ENCODE data around the gene SARDH. TPM values are rescaled to one million over a fixed set of nuclear protein-coding genes. Genes with fewer than 3 reads are reported as not detected.
"Not testable (repeated sequence)": the region's sequence is repeated elsewhere in the genome, so short reads cannot be mapped to it uniquely, and the experiment has no call there.

The SARDH gene
- total RNA-seq, 2 donors from 2014 or later, result 2.2 to 6.8 TPM

DNA sequence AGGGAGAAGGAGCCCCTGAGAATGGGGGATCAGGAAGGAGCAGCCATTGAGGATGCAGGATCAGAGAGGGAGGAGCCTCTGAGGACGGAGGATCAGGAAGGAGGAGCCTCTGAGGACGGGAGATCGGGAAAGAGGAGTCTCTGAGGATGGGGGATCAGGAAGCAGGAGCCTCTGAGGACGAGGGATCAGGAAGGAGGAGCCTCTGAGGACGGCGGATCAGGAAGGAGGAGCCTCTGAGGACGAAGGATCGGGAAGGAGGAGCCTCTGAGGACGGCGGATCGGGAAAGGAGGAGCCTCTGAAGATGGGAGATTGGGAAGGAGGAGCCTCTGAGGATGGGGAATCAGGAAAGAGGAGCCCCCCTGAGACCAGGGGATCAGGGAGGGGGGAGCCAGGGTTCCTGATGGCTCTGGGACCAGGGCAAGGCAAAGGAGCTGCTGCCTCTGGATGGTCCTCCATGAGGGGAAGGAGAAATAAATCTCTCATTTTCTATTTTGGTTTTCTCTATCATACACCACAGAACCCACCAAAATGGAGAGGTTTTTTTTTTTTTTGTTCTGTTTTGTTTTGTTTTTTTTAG is 22.6 kb upstream of the SARDH start:
- peaks cover 4% of the 10 kb centered on the region for H3K27me3 Mint-ChIP-seq
- DNase-seq, result no peak
- no peak for ATAC-seq
- no peak overlapping the region for H3K27ac Mint-ChIP-seq
- H3K9me3 ChIP-seq (ENCODE audit: control insufficient read depth, low read length, poor library complexity, severe bottlenecking), result no peaks in the 10 kb centered on the region
- peaks cover 10% of the 10 kb centered on the region for H3K36me3 Mint-ChIP-seq (ENCODE audit: low read depth)
- H3K4me3 Mint-ChIP-seq, result no peak overlapping the region
- no peaks in the 10 kb centered on the region for H3K4me1 Mint-ChIP-seq

DNA sequence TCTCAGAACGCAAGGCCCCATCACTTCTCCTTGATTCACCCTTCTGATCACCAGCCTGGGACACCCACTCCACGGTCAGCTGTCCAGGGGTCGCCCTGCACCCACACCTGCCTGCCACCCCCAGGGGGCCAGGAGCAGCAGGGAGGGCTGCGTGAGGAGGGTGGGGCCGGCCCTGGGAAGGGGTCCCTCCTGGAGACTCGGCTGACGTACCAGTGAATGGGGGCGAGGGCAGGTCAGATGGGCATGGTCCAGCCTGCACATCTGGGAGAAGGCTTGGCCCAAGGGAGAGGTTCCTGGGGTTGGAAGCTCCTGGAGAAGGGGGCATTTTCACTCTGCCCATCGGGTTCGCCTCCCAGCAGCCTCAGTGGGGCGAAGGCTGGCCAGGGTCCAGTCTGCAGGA is 21.8 kb upstream of the SARDH start:
- no peak for DNase-seq
- H3K4me3 Mint-ChIP-seq, result no peak overlapping the region
- H3K9me3 ChIP-seq (ENCODE audit: control insufficient read depth, low read length, poor library complexity, severe bottlenecking), result no peaks in the 10 kb centered on the region
- H3K36me3 Mint-ChIP-seq (ENCODE audit: low read depth), result peaks cover 6% of the 10 kb centered on the region
- ATAC-seq, result no peak
- peaks cover 4% of the 10 kb centered on the region for H3K27me3 Mint-ChIP-seq
- no peaks in the 10 kb centered on the region for H3K4me1 Mint-ChIP-seq
- H3K27ac Mint-ChIP-seq, result no peak overlapping the region

DNA sequence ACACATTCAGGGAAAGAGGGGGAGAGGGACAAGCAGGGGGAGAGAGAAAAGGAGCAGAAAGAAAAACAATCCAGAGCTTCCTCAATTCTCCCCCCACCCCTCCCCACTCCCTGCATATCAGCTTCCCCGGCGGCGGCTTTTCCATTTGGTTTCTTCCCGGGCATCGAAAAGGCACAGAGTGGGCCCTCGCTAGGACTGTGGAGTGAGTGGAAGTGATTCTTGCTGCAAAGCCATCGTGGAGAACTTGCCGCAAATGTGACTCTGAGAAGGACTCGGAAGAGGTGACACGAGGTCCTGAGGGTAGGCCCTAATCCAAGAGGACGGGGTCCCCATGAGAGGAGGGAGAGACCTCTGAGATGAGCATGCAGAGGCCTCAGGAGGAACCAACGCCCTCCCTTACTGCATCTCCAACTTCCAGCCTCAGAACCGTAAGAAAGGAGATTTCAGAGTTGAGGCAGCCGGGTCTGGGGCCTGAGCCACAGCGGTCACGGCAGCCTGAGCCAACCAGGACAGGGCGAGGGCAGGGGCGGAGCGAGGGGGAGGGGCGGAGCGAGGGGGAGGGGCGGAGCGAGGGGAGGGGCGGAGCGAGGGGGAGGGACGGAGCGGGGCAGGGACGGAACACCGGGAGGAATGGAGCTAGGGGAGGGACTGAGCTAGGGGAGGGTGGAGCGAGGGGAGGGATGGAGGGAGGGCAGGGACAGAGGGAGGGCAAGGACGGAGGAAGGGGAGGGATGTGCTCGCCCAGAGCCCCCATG is 21.2 kb upstream of the SARDH start:
- H3K4me3 Mint-ChIP-seq, result no peak overlapping the region
- H3K27ac Mint-ChIP-seq, result no peak overlapping the region
- H3K27me3 Mint-ChIP-seq, result peaks cover 4% of the 10 kb centered on the region
- no peak for ATAC-seq
- no peaks in the 10 kb centered on the region for H3K9me3 ChIP-seq (ENCODE audit: control insufficient read depth, low read length, poor library complexity, severe bottlenecking)
- peaks cover 4% of the 10 kb centered on the region for H3K36me3 Mint-ChIP-seq (ENCODE audit: low read depth)
- H3K4me1 Mint-ChIP-seq, result no peaks in the 10 kb centered on the region
- no peak for DNase-seq

DNA sequence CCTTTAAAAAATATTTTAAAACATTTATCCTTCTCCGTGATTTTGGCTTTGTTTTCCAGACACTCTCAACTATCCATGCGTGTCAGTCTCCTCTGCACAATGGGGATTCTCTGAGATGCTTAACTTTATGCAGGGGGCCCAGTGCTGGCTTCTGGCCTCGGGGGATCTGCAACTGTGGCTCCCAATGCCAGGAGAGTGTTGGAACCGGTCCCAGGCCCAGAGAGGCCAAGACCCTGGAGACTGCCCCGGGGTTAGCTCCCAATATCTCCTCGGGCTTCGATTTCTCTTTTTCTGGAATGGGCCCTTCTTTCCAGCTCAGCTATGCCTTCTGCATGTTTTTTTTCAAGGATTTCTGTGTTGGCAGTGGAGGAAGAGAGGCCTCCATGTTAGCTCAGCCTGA is 20.1 kb upstream of the SARDH start:
- H3K27ac Mint-ChIP-seq, result no peak overlapping the region
- peaks cover 4% of the 10 kb centered on the region for H3K36me3 Mint-ChIP-seq (ENCODE audit: low read depth)
- ATAC-seq (no peak), DNase-seq (no peak)
- peaks cover 15% of the 10 kb centered on the region for H3K27me3 Mint-ChIP-seq
- no peaks in the 10 kb centered on the region for H3K9me3 ChIP-seq (ENCODE audit: control insufficient read depth, low read length, poor library complexity, severe bottlenecking)
- H3K4me3 Mint-ChIP-seq, result no peak overlapping the region
- H3K4me1 Mint-ChIP-seq, result no peaks in the 10 kb centered on the region

- no peaks in the 10 kb centered on the region for H3K9me3 ChIP-seq (ENCODE audit: control insufficient read depth, low read length, poor library complexity, severe bottlenecking)
- DNase-seq (no peak), ATAC-seq (no peak)
- H3K27ac Mint-ChIP-seq, result no peak overlapping the region
- peaks cover 2% of the 10 kb centered on the region for H3K36me3 Mint-ChIP-seq (ENCODE audit: low read depth)
- no peaks in the 10 kb centered on the region for H3K4me1 Mint-ChIP-seq
- H3K4me3 Mint-ChIP-seq, result no peak overlapping the region
- peaks cover 49% of the 10 kb centered on the region for H3K27me3 Mint-ChIP-seq
These were observed 16.6 kb upstream of the SARDH start for GRCh38 chr9:133754688-133755227.

GRCh38 chr9:133754187-133754586 is 16.0 kb upstream of the SARDH start:
- Mint-ChIP-seq H3K4me3 (no peak overlapping the region), H3K27ac (no peak overlapping the region), H3K27me3 (peaks cover 55% of the 10 kb centered on the region), H3K36me3 (ENCODE audit: low read depth) (peaks cover 2% of the 10 kb centered on the region), H3K4me1 (no peaks in the 10 kb centered on the region)
- no peak for ATAC-seq
- no peak for DNase-seq
- H3K9me3 ChIP-seq (ENCODE audit: control insufficient read depth, low read length, poor library complexity, severe bottlenecking), result no peaks in the 10 kb centered on the region

DNA sequence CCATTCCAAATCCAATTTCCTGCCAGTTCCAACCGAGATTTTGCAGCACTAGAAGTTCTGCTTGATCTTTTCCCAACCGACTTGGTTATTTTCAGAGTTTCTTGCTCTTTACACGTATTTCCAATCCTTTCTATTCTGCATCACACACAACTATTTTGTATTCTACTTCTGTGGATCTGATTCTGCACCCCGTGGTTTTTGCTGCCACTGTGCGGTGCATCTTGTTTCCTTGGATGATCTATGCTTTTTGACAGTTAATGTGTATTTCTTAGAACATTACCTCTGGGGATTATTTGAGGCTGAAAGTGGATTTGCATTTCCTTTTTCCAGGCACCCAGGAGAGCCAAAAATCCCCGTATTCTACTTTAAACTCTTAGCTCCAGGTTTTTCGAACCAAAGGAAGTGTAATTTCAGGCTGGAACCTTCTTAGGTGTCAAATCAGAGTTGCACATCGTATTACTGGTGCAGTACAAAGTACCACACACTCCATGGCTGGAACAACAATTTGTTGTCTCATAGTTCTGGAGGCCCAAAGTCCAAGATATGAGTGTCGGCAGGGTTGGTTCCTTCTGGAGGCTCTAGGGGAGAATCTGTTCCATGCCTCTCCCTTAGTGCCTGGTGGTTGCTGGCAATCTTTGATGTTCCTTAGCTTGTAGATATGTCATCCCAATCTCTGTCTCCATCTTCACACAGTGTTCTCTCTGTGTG is 14.7 kb upstream of the SARDH start:
- no peak overlapping the region for H3K27ac Mint-ChIP-seq
- DNase-seq, result no peak
- no peaks in the 10 kb centered on the region for H3K4me1 Mint-ChIP-seq
- H3K36me3 Mint-ChIP-seq (ENCODE audit: low read depth), result peaks cover 2% of the 10 kb centered on the region
- no peak overlapping the region for H3K4me3 Mint-ChIP-seq
- peaks cover 68% of the 10 kb centered on the region for H3K27me3 Mint-ChIP-seq
- no peaks in the 10 kb centered on the region for H3K9me3 ChIP-seq (ENCODE audit: control insufficient read depth, low read length, poor library complexity, severe bottlenecking)
- no peak for ATAC-seq

DNA sequence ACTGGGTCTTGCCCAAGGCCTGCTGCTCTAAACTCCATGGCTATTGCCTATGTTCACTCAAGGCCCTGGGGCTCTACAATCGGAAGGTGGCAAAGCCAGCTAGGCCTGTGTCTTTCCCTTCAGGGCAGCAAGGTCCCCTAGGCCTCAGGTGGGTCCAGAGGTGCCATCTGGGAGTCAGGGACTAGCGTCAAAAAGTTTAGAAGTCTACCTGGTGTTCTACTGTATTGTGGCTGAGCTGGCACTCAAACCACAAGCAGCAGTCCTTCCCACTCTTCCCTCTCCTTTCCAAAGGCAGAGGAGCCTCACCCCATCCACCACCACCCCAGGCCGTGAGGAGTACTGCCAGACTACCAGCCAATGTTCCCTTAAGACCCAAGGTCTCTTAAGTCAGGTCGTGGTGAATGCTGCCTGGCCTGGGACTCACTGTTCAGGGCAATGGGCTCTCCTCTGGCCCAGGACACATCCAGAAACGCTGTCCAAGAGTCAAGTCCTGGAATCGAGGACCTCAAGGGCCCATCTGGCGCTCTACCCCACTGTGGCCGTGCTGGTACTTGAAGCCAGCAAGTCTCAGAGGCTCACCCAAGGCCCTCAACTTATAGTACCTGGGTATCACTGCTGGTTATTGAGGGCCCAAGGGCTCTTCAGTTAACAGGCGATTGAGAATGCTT is 13.0 kb upstream of the SARDH start:
- Mint-ChIP-seq H3K36me3 (ENCODE audit: low read depth) (peaks cover 2% of the 10 kb centered on the region), H3K4me1 (no peaks in the 10 kb centered on the region), H3K27me3 (peaks cover 82% of the 10 kb centered on the region), H3K4me3 (no peak overlapping the region), H3K27ac (no peak overlapping the region)
- ATAC-seq (no peak), DNase-seq (no peak)
- no peaks in the 10 kb centered on the region for H3K9me3 ChIP-seq (ENCODE audit: control insufficient read depth, low read length, poor library complexity, severe bottlenecking)

GRCh38 chr9:133747309-133747708 is 9.2 kb upstream of the SARDH start:
- no peak overlapping the region for H3K27ac Mint-ChIP-seq
- DNase-seq, result no peak
- H3K4me1 Mint-ChIP-seq, result no peaks in the 10 kb centered on the region
- H3K27me3 Mint-ChIP-seq, result peaks cover 79% of the 10 kb centered on the region
- H3K36me3 Mint-ChIP-seq (ENCODE audit: low read depth), result peaks cover 2% of the 10 kb centered on the region
- no peak overlapping the region for H3K4me3 Mint-ChIP-seq
- no peaks in the 10 kb centered on the region for H3K9me3 ChIP-seq (ENCODE audit: control insufficient read depth, low read length, poor library complexity, severe bottlenecking)
- ATAC-seq, result no peak

- DNase-seq; H3K36me3 Mint-ChIP-seq (ENCODE audit: low read depth); H3K4me3 Mint-ChIP-seq; H3K9me3 ChIP-seq (ENCODE audit: control insufficient read depth, low read length, poor library complexity, severe bottlenecking); H3K4me1 Mint-ChIP-seq; H3K27ac Mint-ChIP-seq; ATAC-seq: not testable (repeated sequence)
- peaks cover 53% of the 10 kb centered on the region for H3K27me3 Mint-ChIP-seq
These were observed 6.4 kb upstream of the SARDH start for GRCh38 chr9:133744528-133744927.

DNA sequence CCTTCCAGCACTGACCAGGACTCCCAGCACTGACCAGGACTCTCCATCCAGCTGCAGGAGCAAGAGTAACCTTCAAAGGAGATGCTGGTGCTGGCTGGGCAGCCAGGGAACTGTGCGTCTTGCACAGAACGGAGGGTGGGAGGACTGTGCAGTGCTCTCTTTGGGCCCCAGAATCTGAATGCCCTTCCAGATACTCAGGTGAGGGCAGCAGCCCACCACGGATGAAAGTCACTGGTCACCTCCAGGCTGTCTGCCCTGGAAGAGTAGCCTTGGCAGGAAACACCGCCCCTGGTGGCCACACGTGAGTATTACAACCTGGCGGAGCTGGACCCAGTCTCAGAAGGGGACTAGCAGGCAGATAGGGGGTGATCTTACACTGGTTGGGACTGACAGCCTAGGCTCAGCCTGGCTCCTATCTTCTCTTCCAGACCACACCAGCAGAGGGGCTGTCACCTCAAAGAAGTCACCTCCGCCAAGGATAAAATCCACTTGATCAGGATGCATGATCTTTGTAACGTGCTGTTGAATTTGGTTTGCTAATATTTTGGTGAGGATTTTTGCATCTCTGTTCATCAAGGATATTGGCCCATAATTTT is 4.8 kb upstream of the SARDH start:
- H3K4me1 Mint-ChIP-seq, result peaks cover 3% of the 10 kb centered on the region
- no peaks in the 10 kb centered on the region for H3K36me3 Mint-ChIP-seq (ENCODE audit: low read depth)
- no peak overlapping the region for H3K27ac Mint-ChIP-seq
- no peak overlapping the region for H3K4me3 Mint-ChIP-seq
- no peaks in the 10 kb centered on the region for H3K9me3 ChIP-seq (ENCODE audit: control insufficient read depth, low read length, poor library complexity, severe bottlenecking)
- peaks cover 46% of the 10 kb centered on the region for H3K27me3 Mint-ChIP-seq
- DNase-seq (peak; percentile 56 to 72 (median 63)), ATAC-seq (peak; percentile 78)

DNA sequence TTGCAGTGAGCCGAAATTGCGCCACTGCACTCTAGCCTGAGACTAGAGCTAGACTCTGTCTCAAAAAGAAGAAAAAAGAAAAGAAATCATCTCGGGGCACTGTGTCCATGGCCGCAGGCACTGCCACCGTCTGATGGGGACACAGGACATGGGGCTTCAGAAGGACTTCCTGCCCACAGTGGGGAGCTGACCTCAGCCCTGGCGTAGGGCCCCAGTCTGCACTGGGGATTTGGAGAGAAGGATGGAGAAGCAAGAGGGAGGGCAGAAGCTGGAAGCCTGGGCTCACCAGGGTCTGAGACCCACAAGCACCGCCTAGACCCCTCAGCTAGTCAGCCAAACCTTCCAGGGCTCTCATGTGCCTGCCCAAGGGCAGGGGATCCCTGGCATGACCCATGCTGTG is 4.1 kb upstream of the SARDH start:
- H3K9me3 ChIP-seq (ENCODE audit: control insufficient read depth, low read length, poor library complexity, severe bottlenecking), result no peaks in the 10 kb centered on the region
- H3K27me3 Mint-ChIP-seq, result peaks cover 39% of the 10 kb centered on the region
- DNase-seq (no peak), ATAC-seq (no peak)
- H3K36me3 Mint-ChIP-seq (ENCODE audit: low read depth), result no peaks in the 10 kb centered on the region
- no peak overlapping the region for H3K4me3 Mint-ChIP-seq
- H3K27ac Mint-ChIP-seq, result no peak overlapping the region
- peaks cover 3% of the 10 kb centered on the region for H3K4me1 Mint-ChIP-seq

DNA sequence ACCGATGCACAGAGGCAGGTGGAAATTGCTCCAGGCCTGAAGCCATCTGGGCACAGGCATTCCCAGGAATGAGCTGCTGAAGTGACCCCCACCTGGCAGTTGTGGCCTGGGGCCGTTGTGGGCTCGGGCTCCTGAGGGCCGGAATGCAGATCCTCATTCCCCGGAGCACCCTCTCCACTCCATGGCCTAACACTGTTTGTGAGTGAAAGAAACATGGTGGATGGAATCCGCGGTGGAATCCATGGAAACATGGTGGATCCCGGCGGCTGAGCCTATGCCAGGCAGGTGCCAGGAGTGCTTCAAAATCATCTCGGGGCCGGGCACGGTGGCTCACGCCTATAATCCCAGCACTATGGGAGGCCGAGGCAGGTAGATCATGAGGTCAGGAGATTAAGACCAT is 3.6 kb upstream of the SARDH start:
- no peaks in the 10 kb centered on the region for H3K9me3 ChIP-seq (ENCODE audit: control insufficient read depth, low read length, poor library complexity, severe bottlenecking)
- H3K27ac Mint-ChIP-seq, result no peak overlapping the region
- peaks cover 3% of the 10 kb centered on the region for H3K4me1 Mint-ChIP-seq
- no peak overlapping the region for H3K4me3 Mint-ChIP-seq
- H3K36me3 Mint-ChIP-seq (ENCODE audit: low read depth), result no peaks in the 10 kb centered on the region
- DNase-seq (no peak), ATAC-seq (no peak)
- peaks cover 34% of the 10 kb centered on the region for H3K27me3 Mint-ChIP-seq

Data from T-helper 17 cell (primary cell).